ENCODE data around the gene UNKL.

UNKL gene

GRCh38 chr16:1450218-1450617 lies 35.7 kb upstream of the UNKL start:
- no peak for TF ChIP-seq CTCF (IDR thresholded peaks at IDR 0.05)

- no peak for TF ChIP-seq CTCF (IDR thresholded peaks at IDR 0.05)
Measured at GRCh38 chr16:1449201-1449788, 34.8 kb upstream of the UNKL start.

- TF ChIP-seq CTCF (IDR thresholded peaks at IDR 0.05) = no peak
Measured at GRCh38 chr16:1448536-1449116, 34.1 kb upstream of the UNKL start.

GRCh38 chr16:1447965-1448364 lies 33.5 kb upstream of the UNKL start:
- TF ChIP-seq CTCF (IDR thresholded peaks at IDR 0.05) = no peak

- TF ChIP-seq CTCF (IDR thresholded peaks at IDR 0.05) = no peak
Measured at GRCh38 chr16:1446296-1447080, 32.0 kb upstream of the UNKL start.

GRCh38 chr16:1445518-1446203 lies 31.2 kb upstream of the UNKL start:
- no peak for TF ChIP-seq CTCF (IDR thresholded peaks at IDR 0.05)

- TF ChIP-seq CTCF (IDR thresholded peaks at IDR 0.05) = no peak
Measured at GRCh38 chr16:1444730-1445517, 30.4 kb upstream of the UNKL start.
